Superior temporal gyrus (tissue), 1 donor: ENCODE data around the gene HIVEP3.

Source experiments
- DNase-seq: peaks from one replicate; pipeline ENCODE4 v3.0.0-alpha.2; 2016; ENCODE audit errors: extremely low spot score

HIVEP3 gene

DNA sequence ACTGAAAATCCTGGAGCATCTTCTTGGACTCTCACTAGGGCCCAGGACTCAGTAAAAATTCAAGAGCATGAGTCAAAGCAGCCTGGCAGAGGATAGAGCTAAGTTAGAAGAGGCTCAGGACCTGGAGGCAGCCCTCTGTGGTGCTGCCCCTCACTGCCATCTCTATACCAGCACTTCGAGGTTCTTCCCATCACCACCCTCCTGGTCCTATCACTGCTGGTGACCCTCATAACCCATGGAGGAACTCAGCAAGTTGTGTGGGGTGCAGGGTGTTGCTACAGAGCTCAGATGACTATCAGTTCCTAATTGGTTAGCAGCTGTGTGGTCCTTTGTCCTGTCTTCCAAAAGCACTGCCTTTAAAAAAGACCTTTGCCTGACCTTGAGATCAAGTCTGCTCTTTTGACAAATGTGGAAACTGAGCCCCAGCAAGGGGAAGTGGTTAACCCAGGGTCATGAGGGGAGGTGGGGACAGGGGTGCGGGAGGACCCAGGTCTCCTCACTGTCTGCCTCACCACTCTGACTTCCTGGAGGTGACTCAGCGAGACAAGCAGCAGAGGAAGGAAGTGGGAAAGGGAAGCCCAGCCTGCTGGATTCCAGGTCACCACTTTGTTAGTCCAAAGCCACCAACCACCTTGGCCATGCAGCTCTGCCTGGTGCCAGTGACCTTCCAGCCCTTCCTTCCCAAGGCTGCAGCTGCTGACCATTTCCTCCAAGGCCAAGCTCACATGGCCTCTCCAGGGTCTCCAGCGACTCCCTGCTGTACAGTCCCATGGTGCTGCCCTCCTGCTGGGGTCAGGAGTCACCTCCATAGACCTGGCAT lies 234.8 kb downstream of the HIVEP3 start:
- no peak for DNase-seq

DNA sequence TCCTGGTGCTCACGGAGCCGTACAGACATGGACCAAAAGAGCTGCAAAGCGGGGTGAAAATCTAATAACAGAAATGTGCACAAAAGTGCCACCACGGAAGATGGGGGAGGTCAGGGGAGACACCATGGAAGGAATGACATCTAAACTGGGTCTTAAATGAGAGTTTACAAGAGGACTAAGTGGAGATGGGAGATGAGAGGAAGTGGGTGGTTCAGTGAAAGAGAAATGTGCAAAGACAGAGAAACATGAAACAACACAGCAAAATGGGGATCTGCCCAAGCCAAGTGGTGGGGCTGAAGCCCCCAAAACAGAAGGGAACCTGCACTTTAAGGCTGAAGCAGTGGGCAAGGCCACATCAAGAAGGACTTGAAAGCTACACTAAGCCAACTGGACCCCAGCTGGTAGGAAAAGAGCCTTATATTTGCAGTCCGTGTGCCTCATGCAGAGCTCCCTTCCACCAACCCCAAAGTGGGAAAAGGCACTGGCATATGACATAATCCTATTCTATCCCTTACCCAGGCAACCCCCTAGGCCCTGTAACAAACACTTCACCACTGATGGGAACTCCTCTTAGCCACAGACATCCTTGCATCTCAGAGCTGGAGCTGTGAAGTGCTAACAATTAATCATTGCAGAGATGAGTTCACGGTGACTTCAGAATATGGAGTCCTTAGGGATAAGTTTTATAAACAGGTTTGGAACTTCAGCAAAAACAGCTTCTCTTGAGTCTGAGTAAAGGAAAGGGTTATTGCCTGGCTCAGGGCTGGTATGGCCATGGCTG lies 235.7 kb downstream of the HIVEP3 start:
- no peak for DNase-seq

- DNase-seq: no peak
These were observed 236.6 kb downstream of the HIVEP3 start for GRCh38 chr1:41682149-41682548.

DNA sequence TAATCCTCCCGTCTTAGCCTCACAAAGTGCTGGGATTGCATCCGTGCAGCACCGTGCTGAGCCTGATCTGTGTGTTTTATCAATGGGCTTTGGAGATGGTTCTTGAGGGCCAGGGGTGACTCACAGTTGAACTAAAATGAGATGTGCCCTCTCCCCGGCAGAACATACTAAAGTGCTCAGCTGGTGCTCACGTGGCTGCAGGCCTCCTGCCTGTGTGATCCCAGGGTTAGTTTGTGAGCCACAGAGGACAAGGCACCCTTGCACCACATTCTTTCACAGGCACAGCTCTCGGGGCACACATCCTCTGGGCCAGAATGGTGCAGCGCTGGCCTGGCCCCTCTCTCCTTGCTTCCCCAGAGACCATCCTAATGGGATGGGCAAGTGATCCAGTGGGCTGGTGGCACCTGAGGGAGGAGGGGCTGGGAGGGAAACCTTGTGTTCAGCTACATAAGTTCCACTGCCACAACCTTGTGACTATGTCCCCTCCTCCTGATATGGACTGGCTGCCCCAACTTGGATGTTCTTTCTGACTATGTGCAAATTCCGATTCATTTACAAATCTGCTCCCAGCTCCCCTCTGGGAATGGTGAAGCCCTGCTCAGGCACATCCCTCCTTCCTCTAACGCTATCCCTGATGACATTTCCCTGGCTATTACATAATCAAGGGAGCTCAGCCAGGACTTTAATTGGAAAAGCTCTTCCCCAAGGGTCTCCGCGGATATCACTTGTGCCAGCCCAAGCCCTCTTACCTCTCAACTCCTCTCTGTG lies 237.2 kb downstream of the HIVEP3 start:
- no peak for DNase-seq

DNA sequence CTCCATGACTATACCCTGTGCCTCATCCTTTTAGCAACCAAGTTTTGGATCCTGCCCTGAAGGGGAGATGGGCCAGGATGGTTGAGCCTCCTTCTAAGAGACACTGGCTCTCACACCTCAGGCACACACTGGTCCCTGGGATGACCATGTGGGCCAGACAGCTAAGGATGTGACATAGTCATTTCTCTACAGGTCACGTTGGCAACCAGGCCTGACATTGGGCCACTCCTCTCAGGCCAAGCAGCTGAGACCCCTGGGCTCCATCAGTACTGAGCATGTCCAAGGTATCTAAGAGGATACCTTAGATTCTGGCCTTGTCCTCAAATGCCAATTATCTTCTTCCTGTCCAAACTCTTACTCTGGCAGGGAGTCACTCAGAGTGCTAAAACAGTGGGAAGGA lies 238.7 kb downstream of the HIVEP3 start:
- no peak for DNase-seq

DNA sequence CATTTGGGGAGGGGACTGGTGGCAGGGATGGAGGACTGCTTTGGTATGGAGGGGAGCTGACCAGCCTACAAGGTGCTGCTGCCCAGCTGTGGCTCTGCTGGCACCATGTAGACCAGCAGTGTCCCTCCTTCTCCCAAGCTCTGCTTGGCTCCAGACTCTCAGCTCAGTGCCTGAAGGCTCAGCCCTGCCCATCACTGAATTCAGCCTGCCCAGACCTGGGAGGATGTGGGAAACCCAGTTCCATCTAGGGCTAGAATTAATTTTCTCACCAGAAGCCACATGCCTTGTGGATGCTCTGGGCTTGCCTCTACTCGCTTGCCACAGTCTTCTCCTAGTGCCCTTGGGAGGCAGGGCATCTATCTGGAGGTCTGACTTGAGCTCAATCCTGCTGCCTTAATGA lies 239.2 kb downstream of the HIVEP3 start:
- DNase-seq: no peak

DNA sequence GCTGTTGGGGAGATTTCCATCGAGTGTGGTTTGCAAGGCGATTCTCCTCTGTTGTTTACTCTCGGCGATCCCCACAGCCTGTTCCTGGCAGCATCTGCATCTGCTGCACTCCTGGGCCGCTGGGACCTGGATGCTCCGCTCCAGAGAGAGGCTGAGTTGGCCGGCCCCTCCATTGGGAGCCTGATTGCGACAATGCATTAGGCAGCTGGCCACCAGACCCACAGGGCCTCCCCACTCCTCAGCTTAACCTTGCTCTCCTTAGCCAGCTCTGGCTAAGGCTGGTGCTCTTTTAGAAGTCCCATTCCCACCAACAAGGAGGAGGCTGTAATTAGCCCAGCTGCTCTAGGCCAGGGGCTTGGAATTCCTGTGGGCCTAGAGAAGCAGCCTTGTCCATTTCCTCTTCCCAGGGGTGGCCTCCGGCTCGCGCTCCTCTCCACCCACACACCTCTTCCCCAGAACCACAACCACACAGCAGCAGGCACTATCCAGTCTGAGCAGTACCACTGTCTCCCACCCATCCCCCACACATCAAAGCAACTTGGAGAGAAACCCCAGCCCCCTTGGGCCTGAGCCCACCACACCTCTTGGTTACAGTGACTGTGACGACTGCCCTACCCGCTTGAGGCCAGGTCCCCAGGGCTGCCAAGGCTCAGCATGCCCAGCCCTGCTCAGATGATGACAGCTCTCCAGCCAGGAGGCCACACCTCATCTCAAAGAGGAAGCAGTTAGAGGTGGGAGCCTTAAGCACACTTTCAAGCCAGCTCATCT lies 240.4 kb downstream of the HIVEP3 start:
- DNase-seq: no peak

GRCh38 chr1:41677620-41678019 lies 241.1 kb downstream of the HIVEP3 start:
- DNase-seq: no peak

DNA sequence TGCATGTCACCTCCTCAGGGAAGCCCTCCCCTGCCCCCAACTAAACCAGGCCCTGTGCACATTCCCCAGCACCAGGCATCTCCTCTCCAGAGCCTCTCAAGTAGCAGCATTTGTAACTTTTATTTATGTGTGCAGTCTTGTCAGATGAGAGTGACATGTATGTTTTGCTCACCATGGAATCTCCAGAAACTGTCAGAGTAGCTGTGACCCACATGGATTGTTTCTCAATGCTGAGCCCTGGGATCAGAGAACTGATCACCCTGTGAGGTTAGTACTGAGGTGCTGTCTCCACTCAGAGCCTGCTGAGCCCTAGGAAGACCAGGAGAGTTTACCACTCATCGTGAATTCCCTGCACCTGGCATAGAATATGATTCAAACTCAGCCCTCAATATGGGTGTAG lies 243.3 kb downstream of the HIVEP3 start:
- DNase-seq: no peak

DNA sequence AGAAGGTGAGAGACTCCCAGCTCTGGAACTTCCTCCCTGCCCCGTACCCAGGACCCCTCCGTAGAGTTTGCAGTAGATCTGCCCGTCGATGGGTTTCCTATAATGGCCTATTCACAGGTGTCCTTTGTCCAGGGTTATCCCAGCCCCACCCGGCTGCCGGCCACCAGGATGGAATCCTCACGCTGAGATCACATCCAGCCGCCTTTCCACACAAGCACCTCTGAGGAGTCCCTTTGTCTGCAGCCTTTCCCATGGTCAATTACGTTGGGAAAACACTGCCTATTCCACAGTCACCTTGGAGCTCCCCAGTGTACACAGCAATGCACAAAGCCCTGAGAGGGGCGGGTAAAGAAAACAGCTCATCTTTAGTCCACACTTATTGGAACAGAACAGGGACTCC lies 244.2 kb downstream of the HIVEP3 start:
- no peak for DNase-seq

- no peak for DNase-seq
These were observed 244.9 kb downstream of the HIVEP3 start for GRCh38 chr1:41673806-41674205.

DNA sequence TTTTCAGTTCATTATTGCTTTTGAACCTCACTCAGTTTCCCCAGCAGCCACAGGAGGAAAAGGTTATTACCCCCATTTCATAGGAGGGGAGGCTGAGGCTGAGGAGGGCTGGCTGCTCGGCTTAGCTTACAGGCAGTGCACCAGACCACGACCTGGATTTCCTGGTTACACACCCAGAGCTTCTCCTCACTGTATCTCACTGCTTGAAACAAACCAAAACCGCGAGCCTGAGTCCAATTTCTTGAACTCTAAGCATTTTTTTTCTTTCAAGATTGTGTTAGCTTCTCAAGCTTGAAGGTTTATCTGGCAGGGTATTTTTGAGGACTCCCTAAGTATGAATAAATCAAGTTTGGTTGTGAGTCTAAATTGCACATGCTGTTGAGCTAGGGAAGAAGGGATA lies 245.3 kb downstream of the HIVEP3 start:
- no peak for DNase-seq

DNA sequence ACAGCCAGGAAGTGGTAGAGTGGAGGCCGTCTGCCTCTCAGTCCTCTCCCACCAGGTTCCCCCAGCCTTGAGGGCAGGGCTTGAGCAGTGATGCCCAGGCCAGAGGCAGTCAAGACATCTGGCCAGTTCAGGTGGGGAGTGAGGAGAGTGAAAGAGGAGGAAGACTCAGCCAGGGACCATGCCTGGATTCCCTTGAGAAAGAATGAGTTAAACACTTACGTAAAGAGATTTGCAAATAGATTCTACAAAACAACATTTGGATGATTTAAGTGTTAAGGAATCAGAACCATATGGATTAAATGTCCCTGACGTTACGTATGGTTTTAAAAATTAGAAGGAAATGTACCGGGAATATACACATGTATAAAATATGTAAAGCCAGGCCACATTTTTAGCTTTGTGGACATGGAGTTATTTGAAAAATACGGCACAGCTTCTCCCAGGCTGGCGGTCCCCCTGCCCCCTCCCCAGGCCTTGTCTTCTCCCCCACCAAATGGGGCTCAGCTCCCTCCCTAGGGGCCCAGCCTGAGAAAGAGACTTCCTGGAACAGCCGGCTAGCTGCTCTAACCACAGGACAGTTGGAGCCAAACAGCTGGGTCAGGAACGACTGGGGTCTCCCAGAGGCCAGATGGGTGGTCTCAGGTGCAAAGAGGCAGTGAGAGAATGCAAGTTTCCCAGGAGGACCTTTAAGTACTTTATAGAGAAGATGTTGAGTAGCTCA lies 245.9 kb downstream of the HIVEP3 start:
- no peak for DNase-seq

- DNase-seq: no peak
These were observed 246.5 kb downstream of the HIVEP3 start for GRCh38 chr1:41672173-41672572.

- DNase-seq: no peak
These were observed 247.5 kb downstream of the HIVEP3 start for GRCh38 chr1:41671116-41671755.

DNA sequence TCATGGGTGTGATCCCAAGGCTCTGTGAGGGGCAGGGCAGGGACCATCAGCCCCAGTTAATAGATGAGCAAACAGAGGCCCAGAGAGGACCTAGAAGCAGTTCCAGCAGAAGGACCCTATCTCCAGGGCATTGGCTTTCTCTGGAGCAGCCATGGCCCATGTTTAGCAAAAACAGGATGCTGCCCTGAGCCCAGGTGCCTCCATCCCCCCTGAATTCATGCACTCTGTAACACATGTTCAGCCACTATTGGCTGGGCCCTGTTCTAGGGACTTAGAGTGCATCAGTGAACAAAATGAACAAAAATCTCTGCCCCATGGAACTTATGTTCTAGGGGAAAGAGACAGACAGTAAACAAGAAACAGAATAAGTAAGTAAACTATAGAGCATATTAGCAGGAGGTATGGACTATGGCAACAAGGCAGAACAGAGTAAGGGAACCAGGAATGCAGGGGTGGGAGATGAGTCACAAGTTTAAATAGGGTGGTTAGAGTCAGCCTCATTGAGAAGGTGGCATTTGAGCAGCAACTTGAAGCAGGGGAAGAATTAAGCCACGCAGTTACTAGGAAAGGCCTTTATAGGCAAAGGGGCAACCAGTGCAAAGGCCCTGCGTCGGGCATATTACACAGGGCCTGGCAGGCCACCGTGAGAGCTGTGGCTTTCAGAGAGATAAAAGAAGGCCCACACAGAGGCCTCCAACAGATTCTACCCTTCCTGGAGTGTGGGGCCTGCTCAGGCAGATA lies 248.3 kb downstream of the HIVEP3 start:
- no peak for DNase-seq

GRCh38 chr1:41668967-41669366 lies 249.8 kb downstream of the HIVEP3 start:
- no peak for DNase-seq

DNA sequence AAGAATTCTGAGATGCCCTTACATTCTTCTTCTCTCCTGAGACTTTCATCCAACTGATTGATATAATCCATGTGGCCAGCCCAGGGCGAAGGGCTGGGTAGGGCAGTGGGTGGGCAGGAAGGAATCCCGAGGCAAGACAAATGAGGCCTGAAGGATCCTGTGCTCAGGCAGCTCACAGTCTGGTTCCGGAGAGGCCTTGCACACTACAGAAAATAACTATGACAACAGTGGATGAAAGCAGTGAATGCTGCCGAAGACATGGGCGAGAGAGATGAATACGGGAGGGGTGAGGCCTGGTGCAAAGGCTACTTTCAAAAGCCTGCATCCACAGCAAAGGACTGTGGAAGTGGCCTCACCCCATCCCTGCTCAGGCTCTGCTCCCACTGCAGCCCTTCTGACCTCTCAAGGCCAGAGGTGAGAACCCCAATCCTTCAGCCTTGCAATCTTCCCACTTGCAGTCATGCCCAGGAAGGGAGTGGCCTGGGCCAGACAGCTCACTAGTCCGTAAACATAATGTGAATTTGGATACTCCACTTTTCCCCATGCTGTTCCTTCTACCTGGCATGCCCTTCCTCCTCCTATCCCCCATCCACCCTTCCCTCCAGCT lies 250.6 kb downstream of the HIVEP3 start:
- DNase-seq: no peak

- no peak for DNase-seq
These were observed 251.6 kb downstream of the HIVEP3 start for GRCh38 chr1:41666981-41667631.
